Measurements from ENCODE around the gene CLDN1.

Gene CLDN1

GRCh38 chr3:190326361-190326760 lies 4.1 kb upstream of the CLDN1 start:
- TF ChIP-seq REST (IDR thresholded peaks at IDR 0.05; ENCODE audit: insufficient read depth in 1 of 2, low read depth in 2 of 2, low read length in 2 of 2): no peak
- TF ChIP-seq TAF1 (IDR thresholded peaks at IDR 0.05; ENCODE audit: borderline replicate concordance, insufficient read depth, low read length): no peak
- no peak for TF ChIP-seq POLR2AphosphoS5 (IDR thresholded peaks at IDR 0.05; ENCODE audit: low read depth, low read length)
- no peak for TF ChIP-seq FOXP2 (optimal IDR thresholded peaks at IDR 0.05; ENCODE audit: borderline replicate concordance, extremely low read depth, extremely low read length, insufficient read depth)

- TF ChIP-seq SIN3A (IDR thresholded peaks at IDR 0.05; ENCODE audit: borderline replicate concordance, insufficient read depth, low read length): no peak
- TF ChIP-seq TAF1 (IDR thresholded peaks at IDR 0.05; ENCODE audit: borderline replicate concordance, insufficient read depth, low read length): no peak
- no peak for TF ChIP-seq POLR2AphosphoS5 (IDR thresholded peaks at IDR 0.05; ENCODE audit: low read depth, low read length)
- no peak for TF ChIP-seq FOXP2 (optimal IDR thresholded peaks at IDR 0.05; ENCODE audit: borderline replicate concordance, extremely low read depth, extremely low read length, insufficient read depth)
- TF ChIP-seq REST (IDR thresholded peaks at IDR 0.05; ENCODE audit: insufficient read depth in 1 of 2, low read depth in 2 of 2, low read length in 2 of 2): no peak
Measured at GRCh38 chr3:190325923-190326322, 3.7 kb upstream of the CLDN1 start.

- TF ChIP-seq POLR2AphosphoS5 (IDR thresholded peaks at IDR 0.05; ENCODE audit: low read depth, low read length) (no peak), TAF1 (IDR thresholded peaks at IDR 0.05; ENCODE audit: borderline replicate concordance, insufficient read depth, low read length) (no peak), SIN3A (IDR thresholded peaks at IDR 0.05; ENCODE audit: borderline replicate concordance, insufficient read depth, low read length) (no peak), REST (IDR thresholded peaks at IDR 0.05; ENCODE audit: insufficient read depth in 1 of 2, low read depth in 2 of 2, low read length in 2 of 2) (no peak), FOXP2 (optimal IDR thresholded peaks at IDR 0.05; ENCODE audit: borderline replicate concordance, extremely low read depth, extremely low read length, insufficient read depth) (no peak)
Measured at GRCh38 chr3:190323246-190323626, 990 bp upstream of the CLDN1 start.

GRCh38 chr3:190322604-190323245 lies 479 bp upstream of the CLDN1 start:
- TF ChIP-seq FOXP2 (optimal IDR thresholded peaks at IDR 0.05; ENCODE audit: borderline replicate concordance, extremely low read depth, extremely low read length, insufficient read depth): no peak
- no peak for TF ChIP-seq REST (IDR thresholded peaks at IDR 0.05; ENCODE audit: insufficient read depth in 1 of 2, low read depth in 2 of 2, low read length in 2 of 2)
- TF ChIP-seq POLR2AphosphoS5 (IDR thresholded peaks at IDR 0.05; ENCODE audit: low read depth, low read length): no peak
- no peak for TF ChIP-seq SIN3A (IDR thresholded peaks at IDR 0.05; ENCODE audit: borderline replicate concordance, insufficient read depth, low read length)
- TF ChIP-seq TAF1 (IDR thresholded peaks at IDR 0.05; ENCODE audit: borderline replicate concordance, insufficient read depth, low read length): no peak

All from PFSK-1 (cell line).